SHP77 treated with DMSO at 0.1 percent for 48 hours (cell line): Measurements from ENCODE around the gene C19orf33.

Experiments
- DNase-seq: peaks from one replicate; lab custom pipeline; 2025; lab: John Stamatoyannopoulos, UW

Gene C19orf33

GRCh38 chr19:38280030-38280921 lies 23.8 kb upstream of the C19orf33 start:
- no peak for DNase-seq

- no peak for DNase-seq
These were observed 22.1 kb upstream of the C19orf33 start for GRCh38 chr19:38281811-38282566.

- no peak for DNase-seq
These were observed 20.8 kb upstream of the C19orf33 start for GRCh38 chr19:38283271-38283670.

GRCh38 chr19:38284422-38284821 lies 19.6 kb upstream of the C19orf33 start:
- DNase-seq, result no peak

GRCh38 chr19:38285567-38285966 lies 18.5 kb upstream of the C19orf33 start:
- DNase-seq, result no peak

GRCh38 chr19:38287604-38288003 lies 16.4 kb upstream of the C19orf33 start:
- no peak for DNase-seq

GRCh38 chr19:38288123-38288855 lies 15.8 kb upstream of the C19orf33 start:
- no peak for DNase-seq

- DNase-seq, result no peak
These were observed 14.1 kb upstream of the C19orf33 start for GRCh38 chr19:38289955-38290354.

GRCh38 chr19:38290631-38291147 lies 13.4 kb upstream of the C19orf33 start:
- DNase-seq, result no peak

GRCh38 chr19:38291855-38292254 lies 12.2 kb upstream of the C19orf33 start:
- no peak for DNase-seq

GRCh38 chr19:38293281-38293680 lies 10.8 kb upstream of the C19orf33 start:
- no peak for DNase-seq

- no peak for DNase-seq
These were observed 10.0 kb upstream of the C19orf33 start for GRCh38 chr19:38294090-38294489.

- DNase-seq, result no peak
These were observed 5.0 kb upstream of the C19orf33 start for GRCh38 chr19:38298821-38299680.

- no peak for DNase-seq
These were observed 358 bp downstream of the C19orf33 start for GRCh38 chr19:38304352-38304865.

- no peak for DNase-seq
These were observed 897 bp downstream of the C19orf33 start for GRCh38 chr19:38304866-38305429.

GRCh38 chr19:38306236-38306635 lies 2.2 kb downstream of the C19orf33 start:
- no peak for DNase-seq

- no peak for DNase-seq
These were observed 3.0 kb downstream of the C19orf33 start for GRCh38 chr19:38307076-38307475.

- no peak for DNase-seq
These were observed 3.5 kb downstream of the C19orf33 start for GRCh38 chr19:38307597-38307996.

GRCh38 chr19:38308006-38308766 lies 4.1 kb downstream of the C19orf33 start:
- no peak for DNase-seq
